ENCODE results near the gene PDE4D. TPM values are rescaled to one million over a fixed set of nuclear protein-coding genes. Genes with fewer than 3 reads are reported as not detected.
A peak's percentile ranks its signal among the peaks of the same experiment; 100 is the strongest.

Gene PDE4D
- total RNA-seq, 5 donors from 2014 or later (not counting 1 experiment from before 2014, with no cell fraction given) = 45.1 to 136 (median 64.9) TPM

DNA sequence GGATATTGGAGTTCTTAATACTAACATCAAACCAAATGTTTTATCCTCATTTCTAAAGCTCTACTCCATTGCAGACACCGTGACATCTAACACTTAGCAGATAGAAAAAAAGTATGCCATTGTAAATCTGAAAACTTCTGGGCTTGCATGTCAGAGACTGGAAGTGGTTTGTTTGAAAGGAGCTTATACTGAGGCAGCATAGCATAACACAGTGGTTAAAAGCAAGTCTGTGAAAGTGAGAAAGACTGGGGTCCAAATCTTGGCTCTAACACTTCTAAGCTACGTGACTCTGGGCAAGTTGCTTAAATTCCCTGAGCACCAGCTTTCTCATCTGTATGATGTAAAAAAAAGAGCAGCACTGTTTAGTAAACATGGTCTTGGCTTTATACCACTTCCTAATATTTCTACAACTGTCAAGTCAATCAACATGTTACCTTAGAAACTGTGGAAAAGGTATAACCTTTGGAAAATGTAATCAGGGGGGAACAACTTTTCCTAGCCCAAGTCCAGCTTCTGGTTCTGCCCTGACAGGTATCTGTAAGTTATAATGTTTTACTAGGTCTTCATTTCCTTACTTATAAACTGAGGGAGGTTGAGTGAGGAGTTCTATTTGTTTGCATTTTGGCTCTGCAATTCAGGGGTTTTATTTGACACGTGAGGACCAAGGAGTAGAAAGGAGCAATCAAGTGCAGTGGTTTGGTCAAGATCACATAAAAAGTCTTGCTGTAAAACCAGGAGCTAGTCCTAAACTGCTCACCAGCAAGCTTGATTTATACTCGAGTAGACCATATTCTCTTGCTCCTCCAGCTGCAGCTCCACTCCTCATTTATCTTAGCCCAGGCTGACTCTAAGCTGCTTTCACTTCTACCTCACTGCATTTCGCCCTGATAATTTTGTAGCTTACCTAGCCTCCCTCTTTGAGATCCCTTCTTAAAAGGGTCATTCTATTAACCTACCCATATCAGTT lies 769.6 kb downstream of the PDE4D start:
- Mint-ChIP-seq H3K9me3 (no peaks in the 10 kb centered on the region), H3K4me1 (peaks cover 0 to 8% (median 7%) of the 10 kb centered on the region in 3 donors), H3K27me3 (no peaks in the 10 kb centered on the region), H3K27ac (no peak overlapping the region), H3K4me3 (no peak overlapping the region), H3K36me3 (no peaks in the 10 kb centered on the region)
- ChIA-PET POLR2A (interaction anchor here (0.6 to 1.3 kb wide), 9 partner anchors 9 to 145 kb away, joined by 3 to 6 read pairs (median 3); no protein-coding TSS in a partner anchor), CTCF (interaction anchor here (0.6 to 3.7 kb wide), 15 partner anchors 8 to 237 kb away, joined by 3 to 53 read pairs (median 4); no protein-coding TSS in a partner anchor)
- WGBS (ENCODE audit: insufficient coverage) = 21% methylated on average over 2 of the region's 5 CpGs
- DNase-seq = peak in 14 of 35 experiments; percentile 18 to 76 (median 30)
- H3K27ac ChIP-seq (ENCODE audit: low read length) = peak overlapping the region; percentile 82
- peak overlapping the region in 1 of 2 donors; percentile 23 for H3K4me3 ChIP-seq (ENCODE audit: control insufficient read depth in 1 of 2, extremely low read depth in 1 of 2, low read length in 1 of 2)
- peaks cover 36 to 56% of the 10 kb centered on the region in 2 experiments for H3K4me1 ChIP-seq (ENCODE audit: control insufficient read depth in 1 of 2, extremely low read depth in 1 of 2, insufficient read depth in 2 of 2, low read length in 2 of 2)
- H3K36me3 ChIP-seq (ENCODE audit: control insufficient read depth in 2 of 2, extremely low read depth in 1 of 2, insufficient read depth in 1 of 2, low read length in 1 of 2) = no peaks in the 10 kb centered on the region
- H3K9me3 ChIP-seq = no peaks in the 10 kb centered on the region
- ATAC-seq (replicated peaks in 1 of 4) = peak; percentile 43 to 55 (median 50)
- no peaks in the 10 kb centered on the region for H3K27me3 ChIP-seq (replicated peaks in 1 of 2; ENCODE audit: control insufficient read depth in 2 of 2, extremely low read depth in 1 of 2, insufficient read depth in 2 of 2, low read length in 1 of 2)

DNA sequence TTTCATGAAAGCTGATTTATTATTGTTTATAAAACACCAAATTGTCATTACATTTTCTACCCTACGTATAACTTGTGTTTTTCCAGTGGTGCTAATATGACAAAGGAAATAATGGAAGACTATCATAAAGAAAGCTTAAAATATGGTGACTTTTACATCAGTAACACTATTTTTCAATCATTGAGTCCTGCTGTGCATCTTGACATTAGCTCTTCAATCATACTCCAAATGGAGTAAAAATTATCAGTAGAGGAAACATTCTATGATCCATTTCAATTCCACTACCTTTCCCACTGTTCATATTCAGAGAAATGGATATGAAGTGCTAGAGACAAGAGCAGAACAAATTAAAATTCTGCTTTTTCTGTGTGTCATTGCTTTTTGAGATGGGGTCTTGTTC lies 774.0 kb downstream of the PDE4D start:
- Histone ChIP-seq H3K27me3 (replicated peaks in 1 of 2; ENCODE audit: control insufficient read depth in 2 of 2, extremely low read depth in 1 of 2, insufficient read depth in 2 of 2, low read length in 1 of 2) (no peaks in the 10 kb centered on the region), H3K36me3 (ENCODE audit: control insufficient read depth in 2 of 2, extremely low read depth in 1 of 2, insufficient read depth in 1 of 2, low read length in 1 of 2) (no peaks in the 10 kb centered on the region), H3K4me1 (ENCODE audit: control insufficient read depth in 1 of 2, extremely low read depth in 1 of 2, insufficient read depth in 2 of 2, low read length in 2 of 2) (peaks cover 9 to 21% of the 10 kb centered on the region in 2 experiments), H3K27ac (ENCODE audit: low read length) (no peak overlapping the region), H3K4me3 (ENCODE audit: control insufficient read depth in 1 of 2, extremely low read depth in 1 of 2, low read length in 1 of 2) (no peak overlapping the region), H3K9me3 (no peaks in the 10 kb centered on the region)
- no peaks in the 10 kb centered on the region for H3K36me3 Mint-ChIP-seq
- H3K4me3 Mint-ChIP-seq = no peak overlapping the region
- H3K27ac Mint-ChIP-seq = no peak overlapping the region
- H3K27me3 Mint-ChIP-seq = no peaks in the 10 kb centered on the region
- peaks cover 0 to 8% (median 7%) of the 10 kb centered on the region in 3 donors for H3K4me1 Mint-ChIP-seq
- WGBS (ENCODE audit: insufficient coverage) = no CpG with 5 or more reads among the region's 1 CpG
- ATAC-seq (replicated peaks in 1 of 4) (no peak), DNase-seq (no peak)
- ChIA-PET CTCF (interaction anchor here (0.6 to 1.1 kb wide), 3 partner anchors 13 to 56 kb away, joined by 3 to 7 read pairs (median 4); no protein-coding TSS in a partner anchor), POLR2A (no interaction called here)
- H3K9me3 Mint-ChIP-seq = no peaks in the 10 kb centered on the region

DNA sequence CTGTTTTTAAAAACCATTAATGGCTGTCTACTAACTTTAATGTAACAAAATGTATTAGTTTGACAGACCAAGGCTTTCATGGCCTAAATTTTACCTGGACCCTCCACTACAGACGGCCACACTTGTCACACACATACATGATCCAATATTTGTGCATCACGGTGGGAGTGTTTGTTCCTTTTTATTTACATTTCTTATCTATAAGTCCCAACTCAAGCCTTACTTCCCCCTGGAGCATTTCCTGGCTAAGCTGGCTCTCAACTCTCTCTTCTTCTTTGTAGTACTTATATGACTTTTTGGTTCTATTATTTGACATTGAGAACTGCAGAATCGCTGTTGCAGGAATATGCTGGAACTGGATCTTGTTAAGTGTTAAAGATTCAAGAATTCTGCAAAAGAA lies 776.2 kb downstream of the PDE4D start:
- no peak overlapping the region for H3K4me3 Mint-ChIP-seq
- CTCF ChIA-PET = interaction anchor here in 1 of 2 donors (0.6 to 0.7 kb wide), 2 partner anchors 62 to 99 kb away, joined by 3 read pairs; no protein-coding TSS in a partner anchor
- ATAC-seq (replicated peaks in 1 of 4) (no peak), DNase-seq (no peak)
- Histone ChIP-seq H3K27me3 (replicated peaks in 1 of 2; ENCODE audit: control insufficient read depth in 2 of 2, extremely low read depth in 1 of 2, insufficient read depth in 2 of 2, low read length in 1 of 2) (no peaks in the 10 kb centered on the region), H3K27ac (ENCODE audit: low read length) (no peak overlapping the region), H3K4me3 (ENCODE audit: control insufficient read depth in 1 of 2, extremely low read depth in 1 of 2, low read length in 1 of 2) (no peak overlapping the region), H3K9me3 (no peaks in the 10 kb centered on the region), H3K36me3 (ENCODE audit: control insufficient read depth in 2 of 2, extremely low read depth in 1 of 2, insufficient read depth in 1 of 2, low read length in 1 of 2) (no peaks in the 10 kb centered on the region), H3K4me1 (ENCODE audit: control insufficient read depth in 1 of 2, extremely low read depth in 1 of 2, insufficient read depth in 2 of 2, low read length in 2 of 2) (peaks cover 0 to 3% of the 10 kb centered on the region in 2 experiments)
- H3K27me3 Mint-ChIP-seq = no peaks in the 10 kb centered on the region
- H3K27ac Mint-ChIP-seq = no peak overlapping the region
- H3K36me3 Mint-ChIP-seq = no peaks in the 10 kb centered on the region
- 100% methylated on average over 1 of the region's 3 CpGs for WGBS (ENCODE audit: insufficient coverage)
- H3K4me1 Mint-ChIP-seq = peaks cover 0 to 8% (median 6%) of the 10 kb centered on the region in 3 donors
- H3K9me3 Mint-ChIP-seq = no peaks in the 10 kb centered on the region
- POLR2A ChIA-PET = no interaction called here

DNA sequence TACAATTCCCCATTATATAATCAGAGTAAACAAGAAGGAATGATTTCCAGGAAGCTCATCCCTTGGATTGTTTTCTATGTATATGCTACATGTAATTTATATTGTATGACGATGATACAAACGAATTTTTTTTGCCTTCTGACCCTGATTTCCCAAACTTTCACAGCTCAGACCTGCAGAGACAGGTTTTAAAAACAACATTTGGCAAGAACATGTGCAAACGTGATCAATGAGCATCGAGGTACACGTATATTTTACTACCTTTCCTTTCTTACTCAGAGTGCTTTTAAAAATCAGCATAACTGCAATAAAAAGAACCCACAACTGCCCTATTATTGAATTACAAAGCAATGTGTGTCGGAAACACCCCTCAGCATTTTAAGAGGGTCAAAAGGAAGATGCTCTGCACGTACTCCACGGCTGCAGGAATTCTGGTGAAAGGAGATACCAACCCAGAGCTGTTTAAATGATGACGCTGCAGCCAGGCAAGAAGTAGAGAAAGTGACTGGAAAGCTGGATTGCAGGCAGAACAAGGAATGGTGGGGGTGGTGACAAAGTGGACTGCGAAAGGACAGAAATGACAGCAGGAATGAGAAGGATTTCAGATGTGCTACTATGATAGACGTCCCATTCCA lies 777.2 kb downstream of the PDE4D start:
- H3K27ac ChIP-seq (ENCODE audit: low read length) = no peak overlapping the region
- no peak for ATAC-seq (replicated peaks in 1 of 4)
- ChIA-PET POLR2A (no interaction called here), CTCF (interaction anchor here (1.1 to 1.2 kb wide), 3 partner anchors 8 to 220 kb away, joined by 3 to 6 read pairs (median 3); no protein-coding TSS in a partner anchor)
- no peak for DNase-seq
- Mint-ChIP-seq H3K4me3 (no peak overlapping the region), H3K27ac (peak overlapping the region in 1 of 2 donors; percentile 4), H3K36me3 (no peaks in the 10 kb centered on the region), H3K9me3 (peaks cover 0 to 5% (median 0%) of the 10 kb centered on the region in 3 donors), H3K27me3 (no peaks in the 10 kb centered on the region), H3K4me1 (peaks cover 0 to 8% (median 4%) of the 10 kb centered on the region in 3 donors)
- no peaks in the 10 kb centered on the region for H3K27me3 ChIP-seq (replicated peaks in 1 of 2; ENCODE audit: control insufficient read depth in 2 of 2, extremely low read depth in 1 of 2, insufficient read depth in 2 of 2, low read length in 1 of 2)
- no peaks in the 10 kb centered on the region for H3K36me3 ChIP-seq (ENCODE audit: control insufficient read depth in 2 of 2, extremely low read depth in 1 of 2, insufficient read depth in 1 of 2, low read length in 1 of 2)
- 91% methylated on average over 9 of the region's 11 CpGs for WGBS (ENCODE audit: insufficient coverage)
- H3K4me3 ChIP-seq (ENCODE audit: control insufficient read depth in 1 of 2, extremely low read depth in 1 of 2, low read length in 1 of 2) = no peak overlapping the region
- no peaks in the 10 kb centered on the region for H3K9me3 ChIP-seq
- H3K4me1 ChIP-seq (ENCODE audit: control insufficient read depth in 1 of 2, extremely low read depth in 1 of 2, insufficient read depth in 2 of 2, low read length in 2 of 2) = peaks cover 0 to 2% of the 10 kb centered on the region in 2 experiments

DNA sequence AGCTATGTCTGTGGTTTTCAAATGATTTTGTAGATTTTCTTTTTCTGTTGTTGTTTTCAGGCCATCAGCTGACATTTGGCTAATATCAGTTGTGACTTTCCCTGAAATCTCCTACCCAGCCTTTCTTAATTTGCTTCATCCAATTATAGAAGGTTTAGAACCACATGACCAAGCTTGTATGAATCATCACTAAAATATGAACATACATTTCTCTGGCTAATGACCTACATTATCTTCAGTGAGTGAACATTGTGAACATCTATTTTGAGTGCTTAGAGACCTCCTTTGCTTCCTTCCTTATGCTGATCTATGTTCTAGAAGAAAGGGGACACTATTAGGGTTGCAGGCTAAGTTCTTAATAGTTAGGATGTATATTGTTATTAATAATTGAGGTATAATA lies 778.2 kb downstream of the PDE4D start:
- DNase-seq (no peak), ATAC-seq (replicated peaks in 1 of 4) (no peak)
- Mint-ChIP-seq H3K27me3 (no peaks in the 10 kb centered on the region), H3K4me1 (peaks cover 0 to 2% (median 0%) of the 10 kb centered on the region in 3 donors), H3K4me3 (no peak overlapping the region), H3K9me3 (peaks cover 0 to 5% (median 0%) of the 10 kb centered on the region in 3 donors), H3K36me3 (no peaks in the 10 kb centered on the region), H3K27ac (no peak overlapping the region)
- peaks cover 0 to 2% of the 10 kb centered on the region in 2 experiments for H3K4me1 ChIP-seq (ENCODE audit: control insufficient read depth in 1 of 2, extremely low read depth in 1 of 2, insufficient read depth in 2 of 2, low read length in 2 of 2)
- no peak overlapping the region for H3K27ac ChIP-seq (ENCODE audit: low read length)
- no peaks in the 10 kb centered on the region for H3K9me3 ChIP-seq
- POLR2A ChIA-PET = no interaction called here
- H3K36me3 ChIP-seq (ENCODE audit: control insufficient read depth in 2 of 2, extremely low read depth in 1 of 2, insufficient read depth in 1 of 2, low read length in 1 of 2) = no peaks in the 10 kb centered on the region
- CTCF ChIA-PET = interaction anchor here (1.1 to 1.2 kb wide), 3 partner anchors 9 to 219 kb away, joined by 3 to 6 read pairs (median 3); no protein-coding TSS in a partner anchor
- no peaks in the 10 kb centered on the region for H3K27me3 ChIP-seq (replicated peaks in 1 of 2; ENCODE audit: control insufficient read depth in 2 of 2, extremely low read depth in 1 of 2, insufficient read depth in 2 of 2, low read length in 1 of 2)
- H3K4me3 ChIP-seq (ENCODE audit: control insufficient read depth in 1 of 2, extremely low read depth in 1 of 2, low read length in 1 of 2) = no peak overlapping the region

DNA sequence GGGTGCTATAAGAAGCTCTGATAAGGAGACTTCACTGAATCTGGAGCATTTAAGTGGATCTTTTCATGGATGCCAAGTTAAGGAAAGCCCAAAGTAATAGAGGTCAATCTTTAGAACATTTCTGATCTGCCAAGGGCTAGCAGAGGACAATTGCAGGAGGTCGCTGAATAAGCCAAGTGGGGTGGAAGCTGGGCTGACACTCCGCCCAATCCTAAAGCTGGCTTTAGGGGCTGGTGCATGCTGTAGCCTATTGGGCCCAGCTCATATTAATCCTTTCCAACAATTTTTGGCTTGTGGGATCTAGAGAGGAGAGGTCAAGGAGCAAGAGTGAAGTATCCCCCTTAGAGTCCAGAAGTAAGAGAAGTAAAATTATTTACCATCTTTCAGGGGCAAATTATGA lies 784.1 kb downstream of the PDE4D start:
- H3K4me1 ChIP-seq (ENCODE audit: control insufficient read depth in 1 of 2, extremely low read depth in 1 of 2, insufficient read depth in 2 of 2, low read length in 2 of 2) = peaks cover 0 to 18% of the 10 kb centered on the region in 2 experiments
- H3K27me3 ChIP-seq (replicated peaks in 1 of 2; ENCODE audit: control insufficient read depth in 2 of 2, extremely low read depth in 1 of 2, insufficient read depth in 2 of 2, low read length in 1 of 2) = no peaks in the 10 kb centered on the region
- ATAC-seq (replicated peaks in 1 of 4) = no peak
- Mint-ChIP-seq H3K9me3 (peaks cover 0 to 5% (median 0%) of the 10 kb centered on the region in 3 donors), H3K27ac (no peak overlapping the region), H3K27me3 (no peaks in the 10 kb centered on the region), H3K36me3 (no peaks in the 10 kb centered on the region), H3K4me1 (peaks cover 8 to 15% (median 12%) of the 10 kb centered on the region in 3 donors), H3K4me3 (no peak overlapping the region)
- H3K36me3 ChIP-seq (ENCODE audit: control insufficient read depth in 2 of 2, extremely low read depth in 1 of 2, insufficient read depth in 1 of 2, low read length in 1 of 2) = no peaks in the 10 kb centered on the region
- WGBS (ENCODE audit: insufficient coverage) = 80% methylated on average over 1 of the region's 2 CpGs
- DNase-seq = no peak
- ChIA-PET POLR2A (no interaction called here), CTCF (no interaction called here)
- no peak overlapping the region for H3K4me3 ChIP-seq (ENCODE audit: control insufficient read depth in 1 of 2, extremely low read depth in 1 of 2, low read length in 1 of 2)
- no peak overlapping the region for H3K27ac ChIP-seq (ENCODE audit: low read length)
- H3K9me3 ChIP-seq = no peaks in the 10 kb centered on the region
